Stimulated activated CD4-positive, alpha-beta T cell treated with anti-CD3 and anti-CD28 coated beads, TNF-alpha, amount 100 ng/mL, for 4 hours (primary cell): ENCODE data around the gene MPHOSPH9.
A peak's percentile ranks its signal among the peaks of the same experiment; 100 is the strongest.
"Not testable (repeated sequence)": the region's sequence is repeated elsewhere in the genome, so short reads cannot be mapped to it uniquely, and the experiment has no call there.

Experiments
- DNase-seq, 3 experiments: peaks; one replicate each; pipeline ENCODE4 v3.0.0-alpha.2; 2020; ENCODE audit warnings: low read depth in 3 of 3

MPHOSPH9 gene

GRCh38 chr12:123254853-123255446 is 22.0 kb upstream of the MPHOSPH9 start:
- DNase-seq: no peak

GRCh38 chr12:123253641-123254459 is 20.9 kb upstream of the MPHOSPH9 start:
- no peak for DNase-seq

- not testable (repeated sequence) for DNase-seq
These were observed 19.4 kb upstream of the MPHOSPH9 start for GRCh38 chr12:123252365-123252764.

GRCh38 chr12:123251403-123252076 is 18.6 kb upstream of the MPHOSPH9 start:
- DNase-seq: no peak

DNA sequence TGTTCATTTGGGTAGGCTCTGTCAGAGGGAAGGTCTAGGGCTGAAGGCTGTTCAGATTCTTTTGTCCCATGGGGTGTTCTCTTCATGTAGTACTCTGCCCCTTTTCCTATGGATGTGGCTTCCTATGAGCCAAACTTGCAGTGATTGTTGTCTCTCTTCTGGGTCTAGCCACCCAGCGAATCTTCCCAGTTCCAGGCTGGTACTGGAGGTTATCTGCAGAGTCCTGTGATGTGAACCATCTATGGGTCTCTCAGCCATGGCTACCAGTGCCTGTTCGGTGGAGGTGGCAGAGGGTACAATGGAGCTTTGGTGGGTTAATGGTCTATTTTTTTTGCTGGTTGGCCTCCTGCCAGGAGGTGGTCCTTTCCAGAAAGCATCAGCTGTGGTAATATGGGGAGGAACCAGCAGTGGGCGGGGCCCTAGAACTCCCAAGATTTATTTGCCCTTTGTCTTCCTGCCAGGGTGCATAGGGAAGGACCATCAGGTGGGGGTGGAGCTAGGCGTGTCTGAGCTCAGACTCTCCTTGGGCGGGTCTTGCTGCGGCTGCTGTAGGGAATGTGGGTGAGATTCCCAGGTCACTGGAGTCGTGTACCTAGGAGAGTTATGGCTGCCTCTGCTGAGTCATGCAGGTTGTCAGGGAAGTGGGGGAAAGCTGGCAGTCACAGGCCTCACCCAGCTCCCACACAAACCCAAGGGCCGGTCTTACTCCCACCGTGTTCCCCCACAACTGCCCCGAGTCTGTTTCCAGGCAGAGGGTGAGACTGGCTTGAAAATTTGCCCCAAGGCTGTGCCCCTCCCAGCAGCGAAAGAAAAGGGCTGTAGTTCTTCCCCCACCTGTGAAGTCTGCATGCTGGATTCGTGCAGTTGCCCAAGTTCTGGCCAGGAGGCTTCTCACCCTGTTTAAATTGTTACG is 17.8 kb upstream of the MPHOSPH9 start:
- DNase-seq: no peak

DNA sequence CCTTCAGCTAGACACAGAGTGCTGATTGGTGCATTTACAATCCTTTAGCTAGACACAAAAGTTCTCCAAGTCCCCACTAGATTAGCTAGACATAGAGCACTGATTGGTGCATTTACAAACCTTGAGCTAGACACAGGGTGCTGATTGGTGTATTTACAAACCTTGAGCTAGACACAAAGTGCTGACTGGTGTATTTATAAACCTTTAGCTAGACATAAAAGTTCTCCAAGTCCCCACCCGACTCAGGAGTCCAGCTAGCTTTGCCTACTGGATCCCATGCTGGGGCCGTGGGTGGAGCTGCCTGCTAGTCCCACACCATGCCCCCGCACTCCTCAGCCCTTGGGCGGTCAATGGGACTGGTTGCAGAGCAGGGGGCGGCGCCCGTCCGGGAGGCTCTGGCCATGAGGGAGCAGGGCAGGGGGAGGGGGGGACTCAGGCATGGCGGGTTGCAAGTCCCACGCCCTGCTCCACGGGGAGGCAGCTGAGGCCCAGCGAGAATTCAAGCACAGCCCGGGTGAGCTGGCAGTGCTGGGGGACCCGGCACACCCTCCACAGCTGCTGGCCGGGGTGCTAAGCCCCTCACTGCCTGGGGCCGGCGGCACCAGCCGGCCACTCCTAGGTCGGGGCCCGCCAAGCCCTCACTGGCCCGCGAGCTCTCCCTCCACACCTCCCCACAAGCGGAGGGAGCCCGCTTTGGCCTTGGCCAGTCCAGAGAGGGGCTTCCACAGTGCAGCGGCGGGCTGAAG is 16.2 kb upstream of the MPHOSPH9 start:
- DNase-seq: not testable (repeated sequence)

DNA sequence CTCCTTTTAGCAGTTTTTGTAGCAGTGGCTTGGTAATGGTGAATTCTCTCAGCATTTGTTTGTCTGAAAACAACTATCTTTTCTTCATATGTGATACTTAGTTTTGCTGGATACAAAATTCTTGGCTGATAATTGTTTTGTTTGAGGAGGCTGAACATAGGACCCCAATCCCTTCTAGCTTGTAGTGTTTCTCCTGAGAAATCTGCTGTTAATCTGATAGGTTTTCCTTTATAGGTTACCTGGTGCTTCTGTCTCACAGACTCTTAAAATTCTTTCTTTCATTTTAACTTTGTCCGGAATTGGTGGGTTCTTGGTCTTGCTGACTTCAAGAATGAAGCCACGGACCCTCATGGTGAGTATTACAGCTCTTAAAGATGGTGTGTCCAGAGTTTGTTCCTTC is 15.2 kb upstream of the MPHOSPH9 start:
- DNase-seq: not testable (repeated sequence)

- no peak for DNase-seq
These were observed 12.7 kb upstream of the MPHOSPH9 start for GRCh38 chr12:123245678-123246077.

DNA sequence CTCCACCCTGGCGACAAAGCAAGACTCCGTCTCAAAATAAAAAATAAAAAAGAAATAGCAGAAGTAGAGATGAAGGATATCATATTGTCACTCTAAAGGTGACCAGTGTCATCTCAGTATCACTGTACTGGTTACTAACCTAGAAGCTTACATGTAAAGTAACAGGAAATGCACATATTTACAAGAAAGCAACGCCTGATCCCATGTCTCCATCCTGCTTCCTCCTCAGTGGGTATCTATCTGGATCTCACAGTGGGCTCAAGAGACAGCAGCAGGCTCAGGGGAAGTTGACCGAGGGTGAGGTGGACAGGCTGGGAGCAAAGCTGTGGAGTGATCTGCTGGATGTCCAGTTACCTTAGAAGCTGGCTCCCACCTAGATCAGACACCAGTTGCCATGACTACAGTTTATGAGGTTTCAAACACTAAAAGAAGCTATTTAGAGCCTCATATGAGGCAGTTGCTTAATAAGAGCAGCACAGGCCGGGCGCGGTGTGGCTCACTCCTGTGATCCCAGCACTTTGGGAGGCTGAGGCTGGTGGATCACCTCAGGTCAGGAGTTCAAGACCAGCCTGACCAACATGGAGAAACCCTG is 10.8 kb upstream of the MPHOSPH9 start:
- no peak for DNase-seq

DNA sequence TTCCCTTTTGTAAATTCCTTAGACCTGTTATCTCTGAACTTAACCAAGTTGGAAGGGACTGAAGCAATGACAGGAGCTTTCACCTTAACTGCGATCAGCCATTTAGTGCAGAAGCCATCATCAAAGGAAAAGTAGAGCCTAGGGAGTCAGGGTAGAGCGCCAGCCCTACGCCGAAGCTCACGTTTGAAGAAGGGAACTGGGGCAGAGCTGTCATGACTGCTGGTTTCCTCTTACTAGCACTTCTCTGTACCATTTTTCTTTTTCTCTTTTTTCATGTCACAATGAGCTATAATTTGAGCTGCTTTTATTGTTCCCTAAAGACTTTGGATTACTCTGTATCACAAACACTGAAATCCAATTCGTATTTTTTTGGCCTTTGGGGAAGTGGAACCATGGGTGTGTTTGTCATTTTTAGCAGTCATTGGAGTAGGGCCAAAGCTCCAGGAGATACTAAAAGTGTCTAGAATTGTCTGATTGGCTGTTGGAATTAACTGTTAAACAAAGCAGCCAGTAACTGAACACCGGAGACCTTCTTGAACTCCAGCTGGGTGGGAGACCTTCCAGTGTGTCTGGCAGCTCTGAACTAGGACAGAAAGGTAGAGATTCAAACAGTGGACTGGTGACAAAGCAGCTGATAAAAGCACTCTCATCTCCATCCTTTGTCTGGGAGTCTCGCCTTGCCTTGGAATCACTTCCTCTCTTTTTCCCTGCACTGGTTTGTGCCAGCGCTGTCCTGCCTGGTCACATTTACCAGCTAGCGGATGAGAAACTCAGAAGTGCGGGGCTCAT is 9.4 kb upstream of the MPHOSPH9 start:
- DNase-seq: no peak

GRCh38 chr12:123238961-123239360 is 6.0 kb upstream of the MPHOSPH9 start:
- DNase-seq: no peak

DNA sequence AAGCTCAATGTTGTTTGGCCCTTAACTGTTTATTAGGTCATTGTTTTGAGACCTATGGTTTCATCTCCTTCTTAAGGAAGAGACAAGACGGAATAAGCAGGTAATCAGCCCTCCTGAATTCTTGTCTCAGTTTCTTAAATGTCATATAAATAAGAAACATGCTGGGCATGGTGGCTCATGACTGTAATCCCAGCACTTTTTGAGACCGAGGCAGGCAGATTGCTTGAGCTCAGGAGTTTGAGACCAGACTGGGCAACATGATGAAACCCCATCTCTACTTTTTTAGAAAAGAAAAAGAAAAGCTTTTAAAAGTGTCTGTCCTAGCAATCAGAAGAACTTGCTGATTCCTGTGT is 5.4 kb upstream of the MPHOSPH9 start:
- no peak for DNase-seq

DNA sequence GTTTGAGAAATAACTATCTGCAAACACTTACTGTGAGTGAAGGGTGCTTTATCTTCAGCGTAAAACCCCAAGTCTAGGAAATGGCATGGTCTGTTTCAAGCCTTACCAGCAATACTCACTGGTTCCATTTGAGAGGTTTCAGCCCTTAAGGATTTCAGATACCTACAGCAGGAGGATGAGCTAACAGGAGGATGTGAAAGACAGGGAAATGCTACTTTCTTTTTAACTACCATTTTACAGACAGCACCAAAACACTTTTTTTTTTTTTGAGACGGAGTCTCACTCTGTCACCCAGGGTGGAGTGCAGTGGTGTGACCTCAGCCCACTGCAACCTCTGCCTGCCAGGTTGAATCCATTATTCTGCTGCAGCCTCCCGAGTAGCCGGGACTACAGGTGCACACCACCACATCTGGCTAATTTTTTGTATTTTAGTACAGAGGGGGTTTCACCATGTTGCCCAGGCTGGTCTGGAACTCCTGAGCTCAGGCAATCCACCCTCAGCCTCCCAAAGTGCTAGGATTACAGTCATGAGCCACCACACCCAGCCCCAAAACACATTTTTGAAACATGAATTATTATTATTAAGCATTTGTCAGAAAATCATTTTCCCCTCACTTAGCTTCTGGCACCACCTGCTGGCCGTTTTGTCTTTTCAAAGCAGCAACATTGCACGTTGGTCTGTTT is 4.8 kb upstream of the MPHOSPH9 start:
- DNase-seq: peak; percentile 33 to 59 (median 54)

DNA sequence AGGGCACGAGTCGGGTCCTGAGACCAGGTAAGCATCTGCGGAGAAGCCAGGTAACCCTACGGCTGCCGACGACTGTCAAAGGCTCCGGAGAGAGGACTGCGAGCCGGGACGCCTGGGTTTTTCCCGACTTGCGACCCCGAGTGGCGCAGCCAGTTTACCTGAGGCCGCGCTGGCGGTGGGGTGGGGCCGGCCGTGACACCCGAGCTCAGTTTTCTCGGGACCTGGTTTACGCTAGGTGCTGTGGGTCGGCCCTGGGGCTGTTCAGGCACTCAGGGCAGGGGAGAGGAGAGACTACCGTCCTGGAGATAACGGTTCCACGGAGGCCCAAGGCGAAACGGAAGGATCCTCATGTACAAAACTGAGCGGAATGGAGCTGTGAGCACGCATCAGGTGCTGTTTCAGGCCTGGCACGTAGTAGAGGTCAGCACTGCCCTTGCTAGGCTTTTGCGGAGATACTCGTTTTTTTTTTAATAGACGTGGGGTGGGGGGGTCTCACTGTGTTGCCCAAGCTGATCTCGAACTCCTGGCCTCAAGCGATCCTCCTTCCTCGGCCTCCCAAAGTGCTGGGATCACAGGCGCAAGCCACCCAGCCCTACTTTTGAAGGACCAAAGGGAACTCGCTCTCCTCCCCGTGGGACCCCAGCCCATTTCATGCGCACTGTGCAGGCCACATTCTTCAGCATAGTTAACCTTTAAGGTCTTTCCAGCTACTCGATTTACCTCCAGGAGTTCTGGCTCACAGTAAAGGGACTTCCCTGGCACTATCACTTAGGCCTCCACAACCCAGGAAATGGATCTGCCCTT is 766 bp upstream of the MPHOSPH9 start:
- no peak for DNase-seq

- no peak for DNase-seq
These were observed 502 bp downstream of the MPHOSPH9 start for GRCh38 chr12:123232472-123232806.

DNA sequence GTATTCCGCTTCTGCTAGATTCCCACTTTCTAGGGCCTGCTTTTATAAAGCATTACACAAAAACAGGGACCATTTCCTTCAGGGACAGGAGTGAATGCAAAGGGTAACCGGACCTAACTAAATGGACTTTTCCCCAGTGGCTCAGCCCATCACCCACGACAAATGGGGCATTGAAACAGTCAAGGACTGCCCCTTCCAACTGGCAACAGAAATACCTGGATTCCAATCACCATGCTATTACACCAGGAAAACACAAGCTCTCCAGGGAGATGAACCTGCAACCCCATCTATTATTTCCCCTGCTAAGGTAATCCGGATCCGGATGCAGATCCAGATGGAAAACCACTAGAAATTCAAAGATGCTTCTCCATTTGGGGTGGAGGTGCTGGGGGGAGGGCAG is 1.0 kb downstream of the MPHOSPH9 start:
- no peak for DNase-seq

DNA sequence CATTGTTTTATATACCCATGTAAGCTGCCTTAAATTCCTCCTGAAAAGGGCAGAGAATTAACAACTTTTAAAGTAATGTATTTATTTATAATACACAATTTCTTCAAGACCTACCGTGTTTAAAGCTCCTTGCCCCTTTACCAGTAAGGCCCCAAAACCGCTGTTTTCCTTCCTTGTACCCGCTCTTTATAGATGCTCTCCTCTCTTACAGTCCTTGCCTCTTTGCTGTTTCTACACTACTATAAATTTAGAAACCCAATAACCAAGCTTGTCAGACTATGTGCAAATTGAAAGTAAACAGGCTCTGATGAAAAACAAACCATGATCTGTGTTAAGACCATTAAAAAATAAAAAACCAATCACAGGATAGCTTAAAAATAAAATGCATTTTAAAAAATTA is 3.9 kb downstream of the MPHOSPH9 start:
- no peak for DNase-seq

- no peak for DNase-seq
These were observed 5.2 kb downstream of the MPHOSPH9 start for GRCh38 chr12:123227581-123228258.
